ENCODE measurements around the gene NPIPB6.

The NPIPB6 gene

DNA sequence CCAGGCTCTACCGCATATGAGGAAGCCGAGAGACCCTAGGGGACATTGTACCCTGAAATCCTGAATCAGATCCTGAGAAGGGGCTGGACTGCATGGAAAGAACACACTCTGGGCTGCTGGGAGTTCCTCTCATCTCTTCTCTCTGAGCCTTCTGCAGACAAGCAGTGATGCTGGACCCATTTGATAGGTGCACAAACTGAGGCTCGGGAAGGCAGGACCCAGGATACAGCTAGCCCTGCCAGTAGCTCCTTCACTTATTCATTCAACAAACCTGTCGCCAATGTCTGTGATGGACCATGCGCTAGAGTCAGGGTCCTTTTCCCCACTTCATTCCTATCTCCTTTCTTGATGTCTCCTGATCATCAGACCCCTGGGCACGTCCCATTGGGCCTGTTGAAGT is 69.1 kb downstream of the NPIPB6 start:
- TF ChIP-seq ZFX (IDR thresholded peaks at IDR 0.05; ENCODE audit: borderline replicate concordance) (no peak), CTCF (IDR thresholded peaks at IDR 0.05) (no peak)
- H3K27ac ChIP-seq = no peak overlapping the region

GRCh38 chr16:28293601-28293960 is 69.7 kb downstream of the NPIPB6 start:
- H3K27ac ChIP-seq = no peak overlapping the region
- TF ChIP-seq CTCF (IDR thresholded peaks at IDR 0.05) = no peak
- no peak for TF ChIP-seq ZFX (IDR thresholded peaks at IDR 0.05; ENCODE audit: borderline replicate concordance)

DNA sequence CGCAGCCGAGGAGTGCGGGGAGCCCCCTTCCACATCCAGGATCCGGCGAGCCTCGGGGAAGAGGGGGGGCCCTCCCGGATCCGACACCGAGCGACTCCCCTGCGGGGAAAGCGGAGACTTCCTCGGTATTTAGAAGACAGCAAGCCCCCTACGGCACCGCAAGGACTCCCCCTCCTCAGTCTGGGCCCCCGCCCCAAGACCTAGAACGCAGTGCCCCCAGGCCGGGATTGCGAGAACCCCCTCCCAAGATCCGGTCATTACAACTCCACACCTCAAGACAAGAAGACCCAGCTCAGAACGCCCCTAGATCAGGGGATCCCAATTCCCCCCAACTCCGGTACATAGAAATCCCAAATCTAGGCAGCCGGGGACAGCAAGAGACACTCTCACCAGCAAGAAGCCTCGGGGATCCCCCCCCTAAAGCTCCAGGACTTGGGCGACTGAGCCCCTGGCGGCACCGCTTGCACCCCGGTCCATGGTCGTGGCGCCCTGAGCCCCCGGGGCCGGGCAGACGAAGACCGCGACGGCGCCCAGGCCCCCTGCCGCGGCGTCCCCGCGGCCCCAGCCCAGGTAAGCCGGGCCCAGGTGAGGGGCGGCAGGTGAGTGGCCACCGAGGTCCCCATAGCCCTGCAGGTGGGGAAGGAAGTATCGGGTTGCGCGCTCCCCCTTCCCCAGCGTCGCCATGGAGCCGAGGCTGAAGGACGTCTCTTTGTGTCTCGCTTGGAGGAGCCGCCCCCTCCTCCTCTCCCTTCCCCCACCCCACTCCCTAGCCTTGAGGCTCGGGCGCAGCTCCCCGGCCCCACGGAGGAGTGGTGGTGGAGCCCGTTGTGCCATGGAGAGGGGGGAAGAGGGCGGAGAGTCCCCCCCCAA is 70.3 kb downstream of the NPIPB6 start:
- peak overlapping the region; percentile 80 for H3K27ac ChIP-seq
- TF ChIP-seq ZFX (IDR thresholded peaks at IDR 0.05; ENCODE audit: borderline replicate concordance) (no peak), CTCF (IDR thresholded peaks at IDR 0.05) (no peak)
